CD14-positive monocyte (primary cell): ENCODE measurements around the gene CACYBP. TPM values are rescaled to one million over a fixed set of nuclear protein-coding genes. Genes with fewer than 3 reads are reported as not detected.
A peak's percentile ranks its signal among the peaks of the same experiment; 100 is the strongest.

Experiments used
- DNase-seq, 3 donors: peaks; one replicate each; pipeline ENCODE4 v3.0.0-alpha.2; 2011 to 2022
- H2AFZ ChIP-seq: 2 replicates; pipeline ENCODE4 v1.6.0; 2012; ENCODE audit warnings: mild to moderate bottlenecking, low read depth, low read length, inconsistent platforms; ENCODE audit not compliant: insufficient read depth, poor library complexity, severe bottlenecking
- H3K27ac ChIP-seq, 2 donors: 1 replicate in 1 of 2; 2 replicates in 1 of 2; pipeline ENCODE4 v1.5.1; 2012 to 2013; ENCODE audit warnings: low read length in 2 of 2, control low read depth in 1 of 2, inconsistent platforms in 1 of 2, low read depth in 1 of 2, mild to moderate bottlenecking in 1 of 2
- H3K27me3 ChIP-seq, 2 donors: one replicate each; pipeline versions ENCODE4 v1.6.0 to v1.6.1; 2011 to 2013; ENCODE audit warnings: low read length in 2 of 2; ENCODE audit not compliant: control insufficient read depth in 2 of 2, insufficient read depth in 2 of 2
- H3K36me3 ChIP-seq, 2 donors: replicated peaks in 1 of 2; 1 replicate in 1 of 2; 2 replicates in 1 of 2; pipeline versions ENCODE4 v1.5.1 to v1.6.1; 2012 to 2013; ENCODE audit warnings: low read length in 2 of 2, control low read depth in 1 of 2, inconsistent platforms in 1 of 2, mild to moderate bottlenecking in 1 of 2; ENCODE audit not compliant: insufficient read depth in 2 of 2, control insufficient read depth in 1 of 2
- H3K4me1 ChIP-seq, 2 donors: 1 replicate in 1 of 2; 2 replicates in 1 of 2; pipeline versions ENCODE4 v1.5.1 to v1.6.1; 2012 to 2013; ENCODE audit warnings: low read length in 2 of 2, control low read depth in 1 of 2, inconsistent platforms in 1 of 2, mild to moderate bottlenecking in 1 of 2, moderate library complexity in 1 of 2; ENCODE audit not compliant: insufficient read depth in 2 of 2, control insufficient read depth in 1 of 2
- H3K4me2 ChIP-seq: replicated peaks from 2 replicates; pipeline ENCODE3; 2012; ENCODE audit warnings: low read length, moderate library complexity, mild to moderate bottlenecking; ENCODE audit not compliant: poor library complexity, severe bottlenecking; ENCODE audit errors: extremely low read depth
- H3K4me3 ChIP-seq, 3 experiments: fragments of 200-600 bp in 1 of 3; sonication (generic) in 1 of 3; replicated peaks in 1 of 3; 1 replicate in 2 of 3; 2 replicates in 1 of 3; pipeline ENCODE4 v1.5.1; 2011 to 2013; ENCODE audit warnings: low read length in 3 of 3, mild to moderate bottlenecking in 3 of 3, control low read depth in 2 of 3, low read depth in 2 of 3, inconsistent platforms in 1 of 3, moderate library complexity in 1 of 3
- H3K79me2 ChIP-seq: 2 replicates; pipeline ENCODE4 v1.6.0; 2012; ENCODE audit warnings: mild to moderate bottlenecking, control low read depth, inconsistent platforms, low read length, moderate library complexity; ENCODE audit not compliant: insufficient read depth
- H3K9ac ChIP-seq: 2 replicates; pipeline ENCODE4 v1.6.0; 2017; ENCODE audit warnings: low read length, mild to moderate bottlenecking; ENCODE audit not compliant: insufficient read depth, poor library complexity, severe bottlenecking
- H3K9me3 ChIP-seq, 2 donors: replicated peaks in 1 of 2; 1 replicate in 1 of 2; 2 replicates in 1 of 2; pipeline versions ENCODE4 v1.5.1 to v1.6.1; 2012 to 2013; ENCODE audit warnings: low read length in 2 of 2, control low read depth in 1 of 2; ENCODE audit not compliant: control insufficient read depth in 1 of 2, insufficient read depth in 1 of 2
- H4K20me1 ChIP-seq: 2 replicates; pipeline ENCODE4 v1.6.0; 2012; ENCODE audit warnings: mild to moderate bottlenecking, low read length, control low read depth, moderate library complexity; ENCODE audit not compliant: insufficient read depth
- H3K27ac Mint-ChIP-seq, 7 donors: one replicate each; pipeline ENCODE4 v1.8.0; 2020; ENCODE audit warnings: mild to moderate bottlenecking in 7 of 7, mixed read lengths in 7 of 7, moderate library complexity in 6 of 7, inconsistent platforms in 2 of 7
- H3K27me3 Mint-ChIP-seq, 3 donors: one replicate each; pipeline ENCODE4 v1.8.0; 2021 to 2022; ENCODE audit warnings: low read depth in 3 of 3, mild to moderate bottlenecking in 3 of 3, mixed read lengths in 3 of 3, moderate library complexity in 3 of 3, inconsistent platforms in 1 of 3
- H3K36me3 Mint-ChIP-seq, 2 donors: one replicate each; pipeline ENCODE4 v1.8.0; 2020; ENCODE audit warnings: mixed read lengths in 2 of 2, inconsistent platforms in 1 of 2, mild to moderate bottlenecking in 1 of 2
- H3K4me1 Mint-ChIP-seq: one replicate; pipeline ENCODE4 v1.8.0; 2020; ENCODE audit warnings: mild to moderate bottlenecking, mixed read lengths
- H3K4me3 Mint-ChIP-seq, 2 donors: one replicate each; pipeline ENCODE4 v1.8.0; 2020; ENCODE audit warnings: mild to moderate bottlenecking in 2 of 2, mixed read lengths in 2 of 2, moderate library complexity in 1 of 2
- H3K9me3 Mint-ChIP-seq, 7 donors: one replicate each; pipeline ENCODE4 v1.8.0; 2020 to 2022; ENCODE audit warnings: mixed read lengths in 7 of 7, mild to moderate bottlenecking in 6 of 7, moderate library complexity in 6 of 7, inconsistent platforms in 2 of 7
- WGBS: methylation state at CpG from one replicate; pipeline ENCODE4 v1.1.5; 2013; ENCODE audit warnings: missing lambda C conversion rate; ENCODE audit not compliant: insufficient coverage; 5-methylcytosine and 5-hydroxymethylcytosine counted together
- intact Hi-C, 2 donors: fragments of 100-400 bp; cut with micrococcal nuclease; formaldehyde crosslinking; loops; one replicate each; pipeline versions ENCODE4 v1.15.0 to v1.15.1; 2023
- polyA plus RNA-seq, 3 donors: library from polyadenylated mRNA; depleted of rRNA in 1 of 3; unstranded in 2 of 3; stranded (reverse) in 1 of 3; fragments of 300-500 nt in 2 of 3; fragments of >200 nt in 1 of 3; fragmentation: Illumina TruSeq in 2 of 3; gene quantifications; 1 replicate in 2 of 3; 2 replicates in 1 of 3; pipeline ENCODE4 v1.2.3, GENCODE V29; 2012 to 2021
- TF ChIP-seq, protein P1 (sequence below): fragments of 200-600 bp; IDR thresholded peaks from one replicate; pipeline ENCODE4 v1.8.0; 2022; ENCODE audit warnings: antibody characterized with exemption, mild to moderate bottlenecking

The CACYBP gene
- polyA plus RNA-seq, 3 donors, result 15.0 to 86.9 (median 74.8) TPM

DNA sequence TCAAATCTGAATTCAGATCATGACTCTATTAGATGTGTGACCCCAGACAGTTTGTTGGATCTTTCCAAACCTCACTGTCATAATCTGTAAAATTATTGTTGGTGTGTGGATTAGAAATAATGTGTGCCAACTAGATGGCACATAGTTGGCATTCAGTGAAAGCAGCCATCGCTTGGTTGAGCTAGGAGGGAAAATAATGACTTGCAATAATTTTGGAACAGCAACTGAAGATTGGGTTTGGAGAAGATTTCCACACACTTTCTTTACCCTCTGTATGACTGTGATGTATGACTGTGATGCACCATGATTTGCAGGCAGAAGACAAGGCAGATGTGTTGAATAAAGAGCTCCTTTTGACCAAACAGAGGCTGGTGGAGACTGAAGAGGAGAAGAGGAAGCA is 24.0 kb upstream of the CACYBP start:
- Histone ChIP-seq H3K4me3 (no peak overlapping the region), H2AFZ (no peak overlapping the region), H3K27me3 (no peaks in the 10 kb centered on the region), H3K27ac (no peak overlapping the region), H3K79me2 (no peaks in the 10 kb centered on the region), H4K20me1 (no peaks in the 10 kb centered on the region), H3K9ac (no peak overlapping the region), H3K4me2 (no peak overlapping the region), H3K36me3 (peaks cover 53 to 72% of the 10 kb centered on the region in 2 donors), H3K4me1 (peaks cover 12 to 15% of the 10 kb centered on the region in 2 donors), H3K9me3 (no peaks in the 10 kb centered on the region)
- Mint-ChIP-seq H3K27ac (peak overlapping the region in 1 of 7 donors; percentile 9), H3K4me3 (no peak overlapping the region), H3K36me3 (peaks cover 55 to 78% of the 10 kb centered on the region in 2 donors), H3K27me3 (no peaks in the 10 kb centered on the region), H3K4me1 (peaks cover 17% of the 10 kb centered on the region), H3K9me3 (no peaks in the 10 kb centered on the region)
- intact Hi-C loops, result loop anchor here in 1 of 2 donors (10.0 kb wide), 1 partner anchor 51 kb away; no protein-coding TSS in a partner anchor
- WGBS, result no CpG with 5 or more reads among the region's 1 CpG
- no peak for DNase-seq
- TF ChIP-seq, protein P1, sequence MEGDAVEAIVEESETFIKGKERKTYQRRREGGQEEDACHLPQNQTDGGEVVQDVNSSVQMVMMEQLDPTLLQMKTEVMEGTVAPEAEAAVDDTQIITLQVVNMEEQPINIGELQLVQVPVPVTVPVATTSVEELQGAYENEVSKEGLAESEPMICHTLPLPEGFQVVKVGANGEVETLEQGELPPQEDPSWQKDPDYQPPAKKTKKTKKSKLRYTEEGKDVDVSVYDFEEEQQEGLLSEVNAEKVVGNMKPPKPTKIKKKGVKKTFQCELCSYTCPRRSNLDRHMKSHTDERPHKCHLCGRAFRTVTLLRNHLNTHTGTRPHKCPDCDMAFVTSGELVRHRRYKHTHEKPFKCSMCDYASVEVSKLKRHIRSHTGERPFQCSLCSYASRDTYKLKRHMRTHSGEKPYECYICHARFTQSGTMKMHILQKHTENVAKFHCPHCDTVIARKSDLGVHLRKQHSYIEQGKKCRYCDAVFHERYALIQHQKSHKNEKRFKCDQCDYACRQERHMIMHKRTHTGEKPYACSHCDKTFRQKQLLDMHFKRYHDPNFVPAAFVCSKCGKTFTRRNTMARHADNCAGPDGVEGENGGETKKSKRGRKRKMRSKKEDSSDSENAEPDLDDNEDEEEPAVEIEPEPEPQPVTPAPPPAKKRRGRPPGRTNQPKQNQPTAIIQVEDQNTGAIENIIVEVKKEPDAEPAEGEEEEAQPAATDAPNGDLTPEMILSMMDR, result no peak

GRCh38 chr1:174976436-174977108 is 23.2 kb upstream of the CACYBP start:
- H3K4me3 ChIP-seq, result no peak overlapping the region
- WGBS, result no CpG with 5 or more reads among the region's 4 CpGs
- DNase-seq, result no peak
- no peaks in the 10 kb centered on the region for H3K79me2 ChIP-seq
- Mint-ChIP-seq H3K36me3 (peaks cover 60 to 83% of the 10 kb centered on the region in 2 donors), H3K27me3 (no peaks in the 10 kb centered on the region), H3K27ac (peak overlapping the region in 2 of 7 donors; percentile 58 to 63), H3K4me3 (no peak overlapping the region), H3K4me1 (peaks cover 13% of the 10 kb centered on the region), H3K9me3 (no peaks in the 10 kb centered on the region)
- H3K4me1 ChIP-seq, result peaks cover 5 to 7% of the 10 kb centered on the region in 2 donors
- peaks cover 59 to 80% of the 10 kb centered on the region in 2 donors for H3K36me3 ChIP-seq
- no peaks in the 10 kb centered on the region for H4K20me1 ChIP-seq
- no peaks in the 10 kb centered on the region for H3K9me3 ChIP-seq
- TF ChIP-seq, protein P1, result no peak
- H3K27me3 ChIP-seq, result no peaks in the 10 kb centered on the region
- peak overlapping the region in 1 of 2 donors; percentile 33 for H3K27ac ChIP-seq
- intact Hi-C loops, result loop anchor here in 1 of 2 donors (10.0 kb wide), 1 partner anchor 52 kb away; no protein-coding TSS in a partner anchor
- H2AFZ ChIP-seq, result no peak overlapping the region
- H3K9ac ChIP-seq, result no peak overlapping the region
- no peak overlapping the region for H3K4me2 ChIP-seq
